Embryonic facial prominence (tissue), 1 donor: ENCODE data around the gene NAGK.

Source experiments
- DNase-seq: peaks from one replicate; pipeline ENCODE4 v3.0.0-alpha.2; 2016; ENCODE audit errors: extremely low spot score

The NAGK gene

GRCh38 chr2:71108091-71108490, 39.6 kb downstream of the NAGK start:
- no peak for DNase-seq

- no peak for DNase-seq
Measured at GRCh38 chr2:71113843-71114242, 45.4 kb downstream of the NAGK start.

- DNase-seq = no peak
Measured at GRCh38 chr2:71117063-71117462, 48.6 kb downstream of the NAGK start.

- DNase-seq = no peak
Measured at GRCh38 chr2:71120195-71120594, 51.7 kb downstream of the NAGK start.

- no peak for DNase-seq
Measured at GRCh38 chr2:71121479-71121878, 53.0 kb downstream of the NAGK start.

- no peak for DNase-seq
Measured at GRCh38 chr2:71122387-71123298, 54.2 kb downstream of the NAGK start.

- no peak for DNase-seq
Measured at GRCh38 chr2:71125506-71126294, 57.3 kb downstream of the NAGK start.

GRCh38 chr2:71126957-71127356, 58.5 kb downstream of the NAGK start:
- DNase-seq = no peak
